NCI-H226 (cell line): ENCODE data around the gene MOB2.
A peak's percentile ranks its signal among the peaks of the same experiment; 100 is the strongest.

Source experiments
- DNase-seq: peaks from one replicate; pipeline ENCODE4 v3.0.0-alpha.2; 2015

Gene MOB2

GRCh38 chr11:1455763-1456060 is 30.9 kb downstream of the MOB2 start:
- DNase-seq: no peak

GRCh38 chr11:1455032-1455762 is 31.4 kb downstream of the MOB2 start:
- DNase-seq: no peak

GRCh38 chr11:1454576-1454975 is 32.0 kb downstream of the MOB2 start:
- no peak for DNase-seq

DNA sequence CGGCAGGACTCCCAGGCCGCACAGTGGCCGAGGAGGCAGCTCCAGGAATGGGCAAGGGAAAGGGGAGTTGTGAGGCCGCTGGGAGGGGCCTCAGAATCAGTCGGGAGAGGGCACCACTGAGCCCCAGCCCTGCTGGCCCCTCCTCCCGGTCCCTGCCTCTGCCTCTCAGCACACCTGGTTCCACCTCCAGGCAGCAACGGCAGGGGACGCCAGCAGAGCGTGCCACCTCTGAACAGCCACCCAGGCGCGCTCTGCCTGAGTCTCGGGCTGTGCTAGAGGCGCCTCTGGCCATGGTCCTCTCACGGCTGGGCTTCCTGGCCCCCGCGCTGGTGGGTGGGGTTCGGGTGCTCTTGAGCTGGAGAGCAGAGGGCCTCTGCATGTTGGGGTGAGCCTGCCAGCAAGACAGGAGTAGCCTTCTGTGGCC is 33.0 kb downstream of the MOB2 start:
- no peak for DNase-seq

GRCh38 chr11:1452744-1453143 is 33.8 kb downstream of the MOB2 start:
- DNase-seq: no peak

GRCh38 chr11:1451781-1452470 is 34.7 kb downstream of the MOB2 start:
- DNase-seq: no peak

GRCh38 chr11:1450949-1451710 is 35.4 kb downstream of the MOB2 start:
- peak; percentile 9 for DNase-seq

DNA sequence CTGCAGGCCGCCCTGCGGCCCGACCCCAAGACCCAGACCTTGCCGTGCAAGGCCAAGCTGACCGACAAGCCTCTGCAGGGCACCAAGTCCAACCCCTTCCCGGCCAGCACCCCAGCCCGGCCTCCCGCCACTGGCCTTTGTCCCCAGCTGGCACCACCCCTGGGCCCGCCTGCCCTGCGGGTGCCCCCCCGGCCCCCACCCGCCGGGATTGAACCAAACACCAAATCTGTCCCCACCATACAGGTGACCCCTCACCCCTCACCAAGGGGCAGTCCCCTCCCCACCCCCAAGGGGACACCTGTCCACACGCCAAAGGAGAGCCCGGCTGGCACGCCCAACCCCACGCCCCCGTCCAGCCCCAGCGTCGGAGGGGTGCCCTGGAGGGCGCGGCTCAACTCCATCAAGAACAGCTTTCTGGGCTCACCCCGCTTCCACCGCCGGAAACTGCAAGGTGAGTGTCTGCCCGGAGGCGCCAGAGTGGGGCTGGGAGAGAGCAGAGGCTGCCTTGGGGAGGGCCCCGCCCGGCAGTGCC is 36.2 kb downstream of the MOB2 start:
- DNase-seq: no peak

DNA sequence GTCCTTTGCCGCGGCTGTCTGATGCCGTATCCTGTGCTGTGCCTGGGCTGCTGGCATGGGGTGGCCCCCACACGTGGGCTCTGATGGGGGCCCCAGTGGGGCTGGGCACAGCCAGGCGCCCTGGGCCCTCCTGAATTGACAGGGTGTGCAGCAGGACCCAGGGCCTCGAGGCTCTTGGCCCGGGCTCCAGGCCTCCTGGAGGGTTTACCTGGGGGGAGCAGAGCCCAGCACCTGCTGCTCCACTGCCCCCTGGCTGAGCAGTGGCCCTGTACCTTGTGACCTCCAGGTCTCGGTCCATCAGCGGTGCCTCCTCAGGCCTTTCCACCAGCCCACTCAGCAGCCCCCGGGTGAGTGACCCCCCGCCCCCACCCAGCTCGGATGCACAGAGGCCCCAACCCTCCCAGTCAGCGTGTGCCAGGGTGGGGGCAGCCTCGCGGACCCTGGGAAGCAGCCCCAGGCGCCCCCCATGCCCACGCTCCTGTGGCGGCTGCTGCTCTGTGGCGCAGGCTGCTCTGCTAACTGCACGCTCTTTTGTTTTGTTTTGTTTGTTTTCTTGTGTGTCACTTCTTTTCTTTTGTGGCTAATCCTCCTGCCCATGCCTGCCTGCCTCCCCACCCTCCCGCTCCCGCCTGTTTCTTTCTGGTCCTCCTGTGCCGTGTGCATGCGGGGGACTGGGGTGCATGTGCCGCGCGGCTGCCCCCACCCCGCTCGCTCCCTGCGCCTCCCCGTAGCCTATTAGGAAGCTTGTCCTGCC is 36.9 kb downstream of the MOB2 start:
- no peak for DNase-seq

- no peak for DNase-seq
These were observed 37.7 kb downstream of the MOB2 start for GRCh38 chr11:1448882-1449281.

- no peak for DNase-seq
These were observed 38.4 kb downstream of the MOB2 start for GRCh38 chr11:1447845-1448825.

- DNase-seq: no peak
These were observed 40.0 kb downstream of the MOB2 start for GRCh38 chr11:1446623-1447022.

GRCh38 chr11:1445741-1446445 is 40.7 kb downstream of the MOB2 start:
- no peak for DNase-seq

- DNase-seq: no peak
These were observed 41.7 kb downstream of the MOB2 start for GRCh38 chr11:1444823-1445422.

GRCh38 chr11:1444321-1444720 is 42.3 kb downstream of the MOB2 start:
- DNase-seq: no peak

- DNase-seq: no peak
These were observed 42.8 kb downstream of the MOB2 start for GRCh38 chr11:1443737-1444136.

DNA sequence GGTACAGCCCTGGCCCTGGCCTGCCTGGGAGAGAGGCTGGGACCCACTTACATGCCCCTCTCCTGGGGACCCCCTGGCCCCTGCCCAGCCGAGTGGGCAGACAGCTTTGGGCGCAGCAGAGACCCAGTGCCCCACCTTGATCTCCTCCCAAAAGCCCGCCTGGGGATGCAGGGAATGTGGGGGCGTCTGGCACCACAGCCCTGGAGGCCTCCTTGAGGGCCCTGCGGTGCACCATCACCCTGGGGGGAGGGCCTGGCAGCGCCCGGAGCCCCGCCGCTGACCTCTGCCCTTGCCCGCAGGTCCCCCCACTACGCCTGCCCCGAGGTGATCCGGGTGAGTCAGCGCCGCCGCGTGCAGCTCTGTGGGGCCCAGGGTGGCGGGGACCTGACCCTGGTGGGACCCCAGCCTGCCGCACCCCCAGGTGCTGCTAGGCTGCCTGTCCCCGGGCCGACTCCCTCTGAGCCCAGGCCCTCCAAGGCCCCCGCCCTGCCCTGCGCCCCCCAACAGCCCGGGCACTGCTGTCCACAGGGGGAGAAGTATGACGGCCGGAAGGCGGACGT is 43.7 kb downstream of the MOB2 start:
- DNase-seq: no peak

GRCh38 chr11:1442163-1442562 is 44.4 kb downstream of the MOB2 start:
- DNase-seq: no peak

DNA sequence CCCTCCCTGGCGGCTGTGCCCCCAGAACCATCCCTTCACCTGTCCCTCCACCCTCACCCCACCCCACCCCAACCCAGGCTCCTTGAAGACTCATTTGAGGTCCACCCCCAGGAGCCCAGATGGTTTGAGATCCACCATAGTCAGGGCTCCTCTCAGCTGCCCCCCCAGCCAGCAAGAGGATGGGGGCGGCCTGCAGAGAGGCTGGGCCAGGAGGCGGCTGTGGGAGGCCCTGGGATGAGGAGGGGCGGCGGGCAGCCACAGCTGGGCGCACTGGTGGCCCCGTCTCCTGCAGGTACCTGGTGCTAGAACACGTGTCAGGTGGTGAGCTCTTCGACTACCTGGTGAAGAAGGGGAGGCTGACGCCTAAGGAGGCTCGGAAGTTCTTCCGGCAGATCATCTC is 46.1 kb downstream of the MOB2 start:
- DNase-seq: no peak

GRCh38 chr11:1440066-1440465 is 46.5 kb downstream of the MOB2 start:
- no peak for DNase-seq
